OCI-LY7 (cell line): Measurements from ENCODE around the gene SNX22.

Source experiments
- EZH2phosphoT487 ChIP-seq: fragments of 200-600 bp; sonication (generic); IDR thresholded peaks from 2 replicates; pipeline ENCODE4 v1.6.1; 2018; ENCODE audit warnings: low read depth, borderline replicate concordance, mild to moderate bottlenecking, mixed run types, antibody characterized with exemption, low read length, moderate library complexity, mixed read lengths
- TF ChIP-seq, protein P1 (sequence below): fragments of 200-600 bp; sonication (generic); conservative IDR thresholded peaks from 2 replicates; pipeline ENCODE4 v1.5.1; 2014; ENCODE audit warnings: mild to moderate bottlenecking, antibody characterized with exemption, low read length, moderate library complexity, mixed read lengths

DNA sequence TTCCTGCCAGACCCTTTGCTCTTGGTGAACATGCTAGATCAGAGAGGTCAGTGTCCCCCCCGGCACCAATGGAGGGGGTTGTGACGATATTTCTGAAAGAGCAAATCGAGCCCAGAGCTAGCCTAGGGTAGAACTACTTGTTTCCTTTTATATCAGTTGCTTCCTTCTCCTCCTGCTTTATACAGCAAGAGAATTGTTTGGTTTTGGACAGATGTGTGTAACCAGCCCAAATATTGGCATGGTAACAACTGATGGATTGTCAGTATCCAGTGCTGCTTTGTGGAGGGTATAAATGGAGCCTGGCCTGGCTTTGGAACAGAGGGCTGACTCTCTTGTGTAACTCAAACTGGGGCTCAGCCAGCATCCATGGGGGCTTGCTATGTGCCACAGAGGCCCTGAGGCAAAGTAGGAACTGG lies 28.6 kb upstream of the SNX22 start:
- TF ChIP-seq, protein P1, sequence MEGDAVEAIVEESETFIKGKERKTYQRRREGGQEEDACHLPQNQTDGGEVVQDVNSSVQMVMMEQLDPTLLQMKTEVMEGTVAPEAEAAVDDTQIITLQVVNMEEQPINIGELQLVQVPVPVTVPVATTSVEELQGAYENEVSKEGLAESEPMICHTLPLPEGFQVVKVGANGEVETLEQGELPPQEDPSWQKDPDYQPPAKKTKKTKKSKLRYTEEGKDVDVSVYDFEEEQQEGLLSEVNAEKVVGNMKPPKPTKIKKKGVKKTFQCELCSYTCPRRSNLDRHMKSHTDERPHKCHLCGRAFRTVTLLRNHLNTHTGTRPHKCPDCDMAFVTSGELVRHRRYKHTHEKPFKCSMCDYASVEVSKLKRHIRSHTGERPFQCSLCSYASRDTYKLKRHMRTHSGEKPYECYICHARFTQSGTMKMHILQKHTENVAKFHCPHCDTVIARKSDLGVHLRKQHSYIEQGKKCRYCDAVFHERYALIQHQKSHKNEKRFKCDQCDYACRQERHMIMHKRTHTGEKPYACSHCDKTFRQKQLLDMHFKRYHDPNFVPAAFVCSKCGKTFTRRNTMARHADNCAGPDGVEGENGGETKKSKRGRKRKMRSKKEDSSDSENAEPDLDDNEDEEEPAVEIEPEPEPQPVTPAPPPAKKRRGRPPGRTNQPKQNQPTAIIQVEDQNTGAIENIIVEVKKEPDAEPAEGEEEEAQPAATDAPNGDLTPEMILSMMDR, result no peak
- no peak for TF ChIP-seq EZH2phosphoT487
